Liver (tissue), 9 donors: Measurements from ENCODE around the gene SEMA4C. TPM values are rescaled to one million over a fixed set of nuclear protein-coding genes. Genes with fewer than 3 reads are reported as not detected.

Experiments used
- DNase-seq: peaks from one replicate; pipeline ENCODE4 v3.0.0-alpha.2; 2017; ENCODE audit warnings: low spot score
- H3K27ac ChIP-seq, 2 donors: one replicate each; pipeline ENCODE4 v1.7.0; 2013; ENCODE audit warnings: inconsistent platforms in 2 of 2, low read length in 2 of 2, control low read depth in 1 of 2, low read depth in 1 of 2, mild to moderate bottlenecking in 1 of 2
- H3K27me3 ChIP-seq, 4 donors: one replicate each; pipeline versions ENCODE4 v1.6.1 to v1.7.0; 2013; ENCODE audit warnings: low read length in 3 of 4, inconsistent platforms in 1 of 4, mild to moderate bottlenecking in 1 of 4, moderate library complexity in 1 of 4; ENCODE audit not compliant: control insufficient read depth in 4 of 4, insufficient read depth in 4 of 4
- H3K36me3 ChIP-seq, 4 donors: one replicate each; pipeline versions ENCODE4 v1.6.1 to v1.7.0; 2013; ENCODE audit warnings: low read length in 3 of 4, mild to moderate bottlenecking in 3 of 4, low read depth in 1 of 4, moderate library complexity in 1 of 4; ENCODE audit not compliant: control insufficient read depth in 4 of 4, insufficient read depth in 3 of 4
- H3K4me1 ChIP-seq, 4 donors: one replicate each; pipeline versions ENCODE4 v1.6.1 to v1.7.0; 2013; ENCODE audit warnings: low read length in 3 of 4, mild to moderate bottlenecking in 3 of 4, moderate library complexity in 1 of 4; ENCODE audit not compliant: control insufficient read depth in 4 of 4, insufficient read depth in 4 of 4
- H3K4me3 ChIP-seq, 3 donors: one replicate each; pipeline versions ENCODE4 v1.6.1 to v1.7.0; 2013; ENCODE audit warnings: low read length in 3 of 3, control low read depth in 1 of 3, low read depth in 1 of 3, mild to moderate bottlenecking in 1 of 3
- H3K9ac ChIP-seq, 2 donors: one replicate each; pipeline ENCODE4 v1.7.0; 2013; ENCODE audit warnings: low read length in 2 of 2, mild to moderate bottlenecking in 2 of 2, moderate library complexity in 2 of 2, control low read depth in 1 of 2, low read depth in 1 of 2
- H3K9me3 ChIP-seq, 4 donors: one replicate each; pipeline versions ENCODE4 v1.6.1 to v1.7.0; 2013; ENCODE audit warnings: low read length in 3 of 4; ENCODE audit not compliant: control insufficient read depth in 4 of 4
- CTCF ChIP-seq: fragments of 150-350 bp; IDR thresholded peaks from 2 replicates; pipeline ENCODE4 v1.5.1; 2017; ENCODE audit warnings: improper control_type of control experiment, low read depth, low read length; ENCODE audit not compliant: missing input control
- EGR1 ChIP-seq, 2 donors: IDR thresholded peaks; 2 replicates each; pipeline ENCODE4 v1.6.1; 2016 to 2018; ENCODE audit warnings: antibody characterized with exemption in 2 of 2, low read depth in 2 of 2
- FOXA1 ChIP-seq: IDR thresholded peaks from 2 replicates; pipeline ENCODE4 v1.6.1; 2016; ENCODE audit warnings: antibody characterized with exemption
- FOXA2 ChIP-seq: IDR thresholded peaks from 2 replicates; pipeline ENCODE4 v1.6.1; 2016; ENCODE audit warnings: antibody characterized with exemption
- GABPA ChIP-seq, 2 donors: IDR thresholded peaks in 1 of 2; conservative IDR thresholded peaks in 1 of 2; 2 replicates each; pipeline ENCODE4 v1.6.1; 2016; ENCODE audit warnings: antibody characterized with exemption in 2 of 2, mild to moderate bottlenecking in 1 of 2, moderate library complexity in 1 of 2
- HNF4A ChIP-seq, 2 donors: conservative IDR thresholded peaks; 2 replicates each; pipeline ENCODE4 v1.6.1; 2016; ENCODE audit warnings: antibody characterized with exemption in 2 of 2, mild to moderate bottlenecking in 2 of 2
- JUND ChIP-seq, 2 donors: IDR thresholded peaks; 2 replicates each; pipeline ENCODE4 v1.6.1; 2016; ENCODE audit warnings: antibody characterized with exemption in 2 of 2
- RAD21 ChIP-seq, 2 donors: IDR thresholded peaks; 2 replicates each; pipeline ENCODE4 v1.6.1; 2016; ENCODE audit warnings: antibody characterized with exemption in 2 of 2, mild to moderate bottlenecking in 2 of 2
- REST ChIP-seq: IDR thresholded peaks from 2 replicates; pipeline ENCODE4 v1.6.1; 2016; ENCODE audit warnings: antibody characterized with exemption, mild to moderate bottlenecking
- RXRA ChIP-seq, 2 donors: IDR thresholded peaks; 2 replicates each; pipeline ENCODE4 v1.6.1; 2017 to 2018; ENCODE audit warnings: antibody characterized with exemption in 2 of 2, mild to moderate bottlenecking in 1 of 2
- SP1 ChIP-seq: IDR thresholded peaks from 2 replicates; pipeline ENCODE4 v1.6.1; 2018; ENCODE audit warnings: antibody characterized with exemption, mild to moderate bottlenecking
- TAF1 ChIP-seq: conservative IDR thresholded peaks from 2 replicates; pipeline ENCODE4 v1.6.1; 2016; ENCODE audit warnings: antibody characterized with exemption, mild to moderate bottlenecking
- YY1 ChIP-seq: IDR thresholded peaks from 2 replicates; pipeline ENCODE4 v1.6.1; 2016; ENCODE audit warnings: antibody characterized with exemption, mild to moderate bottlenecking
- ZBTB33 ChIP-seq: IDR thresholded peaks from 2 replicates; pipeline ENCODE4 v1.6.1; 2016; ENCODE audit warnings: antibody characterized with exemption
- WGBS: extraction: QIAGEN DNeasy Blood & Tissue Kit; methylation state at CpG from one replicate; pipeline ENCODE4 v1.1.7; 2013; 5-methylcytosine and 5-hydroxymethylcytosine counted together
- polyA plus RNA-seq, 2 donors: library from polyadenylated mRNA; stranded (reverse) in 1 of 2; unstranded in 1 of 2; fragments of 200-250 nt in 1 of 2; fragments of >200 nt in 1 of 2; fragmentation: Nextera tagmentation in 1 of 2; extraction: Ambion mirVana in 1 of 2; gene quantifications; one replicate each; pipeline versions ENCODE4 v1.2.1 to v1.2.3, GENCODE V29; 2013 to 2015
- total RNA-seq, 2 donors: library from RNA; depleted of rRNA; stranded (reverse); fragments of >200 nt; gene quantifications; one replicate each; pipeline ENCODE4 v1.2.3, GENCODE V29; 2014
- TF ChIP-seq, protein P1 (sequence below): IDR thresholded peaks from 2 replicates; pipeline ENCODE4 v1.6.1; 2016; ENCODE audit warnings: antibody characterized with exemption
- TF ChIP-seq, protein P2 (sequence below): IDR thresholded peaks from 2 replicates; pipeline ENCODE4 v1.6.1; 2016; ENCODE audit warnings: antibody characterized with exemption
- donor health status: healthy.
- donor health status: healthy.
- donor health status: healthy.
- donor health status: healthy.
- donor health status: healthy.

Gene SEMA4C
- total and polyA plus RNA-seq, 4 donors, result 3.7 to 23.2 (median 13.2) TPM

GRCh38 chr2:96898135-96898505 is 28.2 kb upstream of the SEMA4C start:
- Histone ChIP-seq H3K4me3 (no peak overlapping the region), H3K27ac (no peak overlapping the region), H3K9me3 (no peaks in the 10 kb centered on the region), H3K4me1 (no peaks in the 10 kb centered on the region), H3K9ac (no peak overlapping the region), H3K27me3 (no peaks in the 10 kb centered on the region), H3K36me3 (no peaks in the 10 kb centered on the region)
- WGBS, result 92% methylated on average over 8 of the region's 8 CpGs
- TF ChIP-seq FOXA1 (no peak), GABPA (IDR thresholded peaks at IDR 0.05 in 1 of 2, conservative IDR thresholded peaks at IDR 0.05 in 1 of 2) (no peak), EGR1 (IDR thresholded peaks at IDR 0.05; ENCODE audit: low read depth in 2 of 2) (no peak), REST (no peak), HNF4A (conservative IDR thresholded peaks at IDR 0.05) (no peak)
- DNase-seq, result no peak

DNA sequence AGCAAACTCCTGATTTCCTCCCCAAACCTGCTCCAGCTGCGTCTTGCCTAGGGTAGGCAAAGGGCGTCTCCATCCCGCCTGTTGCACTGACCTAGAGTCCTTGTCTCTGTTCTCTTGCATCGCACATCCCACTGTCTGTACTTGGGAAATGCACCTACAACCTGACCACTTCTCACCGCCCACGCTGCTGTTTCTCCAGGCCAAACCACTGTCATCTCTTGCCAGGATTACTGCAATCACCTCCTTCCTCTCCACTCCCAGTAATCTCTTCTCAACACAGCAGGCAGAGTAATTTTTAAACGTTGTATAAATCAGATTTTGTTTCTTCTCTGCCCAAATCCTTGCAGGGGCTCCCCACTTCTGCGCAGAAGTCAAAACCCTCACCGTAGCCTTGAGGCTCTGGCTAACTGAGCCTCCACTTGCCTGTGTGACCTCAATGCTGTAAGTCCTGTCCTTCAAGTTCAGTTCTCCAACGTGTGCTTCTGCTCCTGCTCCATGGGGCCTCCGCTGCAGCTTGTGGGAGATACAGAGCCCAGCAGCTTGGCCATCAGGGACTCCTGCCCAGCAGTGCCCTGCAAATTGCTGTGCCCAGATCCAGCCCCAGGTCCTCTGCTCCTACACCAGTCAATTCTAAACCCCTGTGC is 27.7 kb upstream of the SEMA4C start:
- TF ChIP-seq TAF1 (no peak), RAD21 (IDR thresholded peaks at IDR 0.05) (no peak), SP1 (no peak), FOXA2 (no peak), FOXA1 (no peak), RXRA (IDR thresholded peaks at IDR 0.05) (no peak), REST (no peak), EGR1 (IDR thresholded peaks at IDR 0.05; ENCODE audit: low read depth in 2 of 2) (no peak), CTCF (no peak), HNF4A (conservative IDR thresholded peaks at IDR 0.05) (no peak), JUND (IDR thresholded peaks at IDR 0.05) (no peak), YY1 (no peak), ZBTB33 (no peak)
- TF ChIP-seq, protein P1, sequence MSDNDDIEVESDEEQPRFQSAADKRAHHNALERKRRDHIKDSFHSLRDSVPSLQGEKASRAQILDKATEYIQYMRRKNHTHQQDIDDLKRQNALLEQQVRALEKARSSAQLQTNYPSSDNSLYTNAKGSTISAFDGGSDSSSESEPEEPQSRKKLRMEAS, result no peak
- TF ChIP-seq, protein P2, sequence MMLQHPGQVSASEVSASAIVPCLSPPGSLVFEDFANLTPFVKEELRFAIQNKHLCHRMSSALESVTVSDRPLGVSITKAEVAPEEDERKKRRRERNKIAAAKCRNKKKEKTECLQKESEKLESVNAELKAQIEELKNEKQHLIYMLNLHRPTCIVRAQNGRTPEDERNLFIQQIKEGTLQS, result no peak
- no peaks in the 10 kb centered on the region for H3K9me3 ChIP-seq
- no peaks in the 10 kb centered on the region for H3K4me1 ChIP-seq
- H3K27me3 ChIP-seq, result no peaks in the 10 kb centered on the region
- H3K4me3 ChIP-seq, result no peak overlapping the region
- no peak overlapping the region for H3K9ac ChIP-seq
- DNase-seq, result no peak
- no peak overlapping the region for H3K27ac ChIP-seq
- no peaks in the 10 kb centered on the region for H3K36me3 ChIP-seq
- WGBS, result 74% methylated on average over 11 of the region's 11 CpGs
